HG02981 (cell line): ENCODE measurements around the gene TSEN15.
"Not testable (repeated sequence)": the region's sequence is repeated elsewhere in the genome, so short reads cannot be mapped to it uniquely, and the experiment has no call there.

ENCODE experiments used
- ATAC-seq: cut with Tn5 transposase; IDR thresholded peaks from one replicate; pipeline ENCODE4 v1.9.1; 2021; ENCODE audit warnings: mild to moderate bottlenecking, moderate library complexity; ENCODE audit not compliant: unreplicated experiment

Gene TSEN15

GRCh38 chr1:184096005-184096404, 44.5 kb downstream of the TSEN15 start:
- ATAC-seq = no peak

DNA sequence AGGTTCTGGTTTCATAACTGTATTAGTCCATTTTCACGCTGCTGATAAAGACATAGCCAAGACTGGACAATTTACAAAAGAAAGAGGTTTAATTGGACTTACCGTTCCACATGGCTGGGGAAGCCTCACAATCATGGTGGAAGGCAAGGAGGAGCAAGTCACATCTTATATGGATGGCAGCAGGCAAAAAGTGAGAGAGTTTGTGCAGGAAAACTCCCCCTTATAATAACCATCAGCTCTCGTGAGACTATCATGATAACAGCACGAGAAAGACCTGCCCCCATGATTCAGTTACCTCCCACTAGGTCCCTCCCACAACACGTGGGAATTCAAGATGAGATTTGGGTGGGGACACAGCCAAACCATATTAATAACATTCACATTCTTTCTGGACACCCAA, 45.0 kb downstream of the TSEN15 start:
- not testable (repeated sequence) for ATAC-seq

GRCh38 chr1:184101141-184101540, 49.6 kb downstream of the TSEN15 start:
- ATAC-seq = no peak

GRCh38 chr1:184101571-184101970, 50.0 kb downstream of the TSEN15 start:
- ATAC-seq = no peak

GRCh38 chr1:184110272-184111204, 59.0 kb downstream of the TSEN15 start:
- ATAC-seq = no peak

GRCh38 chr1:184112176-184112948, 60.8 kb downstream of the TSEN15 start:
- ATAC-seq = no peak

DNA sequence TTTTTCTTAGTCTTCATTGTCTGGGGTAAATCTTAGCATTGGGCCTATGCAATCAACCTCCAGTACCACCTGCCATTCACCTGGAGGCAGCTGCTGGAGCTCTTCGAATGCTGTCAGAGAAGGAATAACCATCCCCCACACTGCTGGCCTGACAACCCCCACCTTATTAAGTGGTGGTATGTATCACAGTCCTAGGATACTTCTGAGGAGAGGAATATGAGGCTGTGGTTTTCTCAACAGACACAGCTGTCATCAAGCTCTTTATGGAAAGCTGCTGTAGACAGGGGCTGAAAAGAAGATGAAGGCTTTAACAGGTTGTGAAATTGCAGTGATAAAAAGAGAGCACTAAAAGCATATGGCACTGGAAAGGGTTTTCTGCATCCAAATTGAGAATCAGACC, 61.7 kb downstream of the TSEN15 start:
- ATAC-seq = no peak

- no peak for ATAC-seq
Measured at GRCh38 chr1:184114818-184115398, 63.4 kb downstream of the TSEN15 start.

GRCh38 chr1:184116287-184116686, 64.8 kb downstream of the TSEN15 start:
- ATAC-seq = no peak

- no peak for ATAC-seq
Measured at GRCh38 chr1:184118046-184118445, 66.5 kb downstream of the TSEN15 start.
